Epithelial cell of proximal tubule (primary cell): ENCODE data around the gene PSMD13. TPM values are rescaled to one million over a fixed set of nuclear protein-coding genes. Genes with fewer than 3 reads are reported as not detected.
A peak's percentile ranks its signal among the peaks of the same experiment; 100 is the strongest.

Experiments used
- DNase-seq: peaks from one replicate; pipeline ENCODE4 v3.0.0-alpha.2; 2011; ENCODE audit warnings: low read depth
- H3K4me3 ChIP-seq: 2 replicates; pipeline ENCODE4 v1.5.1; 2011; ENCODE audit warnings: low read depth, mild to moderate bottlenecking, low read length
- total RNA-seq: library from RNA; depleted of rRNA; stranded (reverse); fragments of >200 nt; gene quantifications from 2 replicates; pipeline ENCODE4 v1.2.3, GENCODE V29; 2015
- TF ChIP-seq, protein P1 (sequence below): conservative IDR thresholded peaks from 2 replicates; pipeline ENCODE4 v1.5.1; 2012; ENCODE audit warnings: low read depth, mild to moderate bottlenecking, low read length

PSMD13 gene
- total RNA-seq, 1 donor from 2014 or later, result 222 TPM

DNA sequence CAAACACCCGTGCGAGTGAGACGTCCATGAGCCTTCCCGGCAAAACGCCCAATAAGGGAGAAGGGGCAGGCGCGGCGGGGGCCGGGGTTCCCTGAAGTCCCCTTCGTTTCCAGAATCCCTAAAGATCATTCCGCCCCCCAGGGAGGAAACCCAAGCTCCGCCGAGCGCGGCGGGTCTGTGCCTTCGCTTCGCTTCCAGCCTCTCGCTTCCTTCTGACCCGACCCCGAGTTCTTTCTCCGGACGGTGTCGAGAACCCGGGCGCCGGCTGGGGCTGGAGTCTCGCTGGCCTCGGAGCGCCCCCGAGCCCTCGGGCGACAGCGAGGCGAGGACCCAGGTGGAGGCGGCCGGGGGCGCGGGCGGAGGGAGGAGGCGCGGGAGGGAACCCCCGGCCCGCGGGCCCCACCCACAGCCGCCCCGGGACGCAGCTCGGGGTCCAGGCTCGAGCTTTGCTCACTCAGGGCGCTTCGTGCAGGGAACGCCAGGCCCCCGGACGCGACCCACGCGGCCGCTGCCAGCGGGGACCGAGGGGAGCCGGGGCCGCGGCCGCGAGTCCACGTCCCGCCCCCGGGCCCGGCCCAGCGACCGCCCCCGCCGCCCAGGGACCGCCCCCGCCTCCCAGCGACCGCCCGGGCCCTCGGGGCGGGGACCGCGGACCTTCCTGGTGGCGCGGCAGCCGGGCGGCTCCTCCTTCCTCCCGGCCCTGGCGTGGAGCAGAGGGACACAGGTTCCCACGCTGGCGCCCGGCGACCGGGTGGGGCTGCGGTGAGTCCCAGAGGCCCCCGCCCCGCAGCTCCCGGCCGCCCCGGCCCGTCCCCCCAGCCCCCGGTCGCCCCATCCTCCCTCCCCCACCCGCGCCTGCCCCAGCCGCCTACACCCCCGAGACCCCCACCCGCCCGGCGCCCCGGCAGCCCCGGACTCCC, 52.0 kb downstream of the PSMD13 start, which contains the start of gene PGGHG:
Gene PGGHG (plus strand): TSS at position 649 of the 920 bp plus-strand sequence. CDS start 691 bp downstream, outside the sequence.
- peak within 1 kb of the TSS; percentile 55 for H3K4me3 ChIP-seq
- DNase-seq, result no peak
- TF ChIP-seq, protein P1, sequence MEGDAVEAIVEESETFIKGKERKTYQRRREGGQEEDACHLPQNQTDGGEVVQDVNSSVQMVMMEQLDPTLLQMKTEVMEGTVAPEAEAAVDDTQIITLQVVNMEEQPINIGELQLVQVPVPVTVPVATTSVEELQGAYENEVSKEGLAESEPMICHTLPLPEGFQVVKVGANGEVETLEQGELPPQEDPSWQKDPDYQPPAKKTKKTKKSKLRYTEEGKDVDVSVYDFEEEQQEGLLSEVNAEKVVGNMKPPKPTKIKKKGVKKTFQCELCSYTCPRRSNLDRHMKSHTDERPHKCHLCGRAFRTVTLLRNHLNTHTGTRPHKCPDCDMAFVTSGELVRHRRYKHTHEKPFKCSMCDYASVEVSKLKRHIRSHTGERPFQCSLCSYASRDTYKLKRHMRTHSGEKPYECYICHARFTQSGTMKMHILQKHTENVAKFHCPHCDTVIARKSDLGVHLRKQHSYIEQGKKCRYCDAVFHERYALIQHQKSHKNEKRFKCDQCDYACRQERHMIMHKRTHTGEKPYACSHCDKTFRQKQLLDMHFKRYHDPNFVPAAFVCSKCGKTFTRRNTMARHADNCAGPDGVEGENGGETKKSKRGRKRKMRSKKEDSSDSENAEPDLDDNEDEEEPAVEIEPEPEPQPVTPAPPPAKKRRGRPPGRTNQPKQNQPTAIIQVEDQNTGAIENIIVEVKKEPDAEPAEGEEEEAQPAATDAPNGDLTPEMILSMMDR, result no peak

DNA sequence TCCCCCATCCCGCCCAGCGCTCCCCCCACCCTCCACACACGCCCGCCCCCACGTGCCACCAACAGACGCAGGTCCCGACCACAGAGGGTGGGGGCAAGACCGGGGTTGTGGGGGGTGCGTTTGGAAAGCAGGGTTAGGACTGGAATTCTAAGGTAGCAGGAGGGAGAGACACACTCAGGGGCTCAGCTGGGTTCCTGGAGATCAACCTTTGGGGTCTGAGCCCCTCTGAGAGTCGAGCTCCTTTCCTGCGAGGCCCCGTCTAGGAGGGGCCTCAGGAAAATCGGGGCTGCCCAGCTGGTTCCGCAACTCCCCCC, 52.6 kb downstream of the PSMD13 start:
- peak overlapping the region; percentile 46 for H3K4me3 ChIP-seq
- TF ChIP-seq, protein P1, result no peak
- DNase-seq, result no peak

DNA sequence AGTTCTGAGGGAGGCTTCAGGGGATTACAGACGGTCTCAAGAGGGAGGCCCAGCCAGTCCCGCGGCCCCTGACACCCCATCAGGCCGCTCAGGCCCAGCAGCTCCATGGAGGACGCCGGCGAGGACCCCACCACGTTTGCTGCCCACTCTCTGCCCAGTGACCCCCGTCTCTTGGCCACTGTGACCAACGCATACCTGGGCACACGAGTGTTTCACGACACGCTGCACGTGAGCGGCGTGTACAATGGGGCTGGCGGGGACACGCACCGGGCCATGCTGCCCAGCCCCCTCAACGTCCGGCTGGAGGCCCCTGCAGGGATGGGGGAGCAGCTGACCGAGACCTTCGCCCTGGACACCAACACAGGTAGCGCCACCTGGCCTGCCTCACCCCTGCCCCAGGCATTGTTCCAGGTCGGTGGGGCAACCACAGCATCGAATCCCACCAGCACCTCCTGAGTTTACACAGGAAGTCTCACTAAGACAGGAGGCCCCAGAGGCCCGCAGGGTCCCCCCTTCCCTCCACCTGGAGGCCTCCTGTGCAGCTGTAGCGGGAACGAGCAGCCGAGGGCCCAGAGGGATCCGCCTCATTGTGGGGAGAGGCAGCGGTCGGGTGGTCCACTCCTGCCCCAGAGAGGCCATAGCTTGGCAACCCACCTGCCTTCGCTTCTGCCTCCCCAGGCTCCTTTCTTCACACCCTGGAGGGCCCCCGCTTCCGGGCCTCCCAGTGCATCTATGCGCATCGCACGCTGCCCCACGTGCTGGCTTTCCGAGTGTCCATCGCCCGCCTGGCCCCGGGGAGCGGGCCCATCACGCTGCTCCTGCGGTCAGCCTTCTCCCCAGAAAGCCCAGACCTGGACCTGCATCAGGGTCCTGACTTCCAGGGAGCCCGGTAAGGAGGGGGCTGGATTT, 53.2 kb downstream of the PSMD13 start:
- TF ChIP-seq, protein P1, result no peak
- peak overlapping the region; percentile 46 for H3K4me3 ChIP-seq
- no peak for DNase-seq

DNA sequence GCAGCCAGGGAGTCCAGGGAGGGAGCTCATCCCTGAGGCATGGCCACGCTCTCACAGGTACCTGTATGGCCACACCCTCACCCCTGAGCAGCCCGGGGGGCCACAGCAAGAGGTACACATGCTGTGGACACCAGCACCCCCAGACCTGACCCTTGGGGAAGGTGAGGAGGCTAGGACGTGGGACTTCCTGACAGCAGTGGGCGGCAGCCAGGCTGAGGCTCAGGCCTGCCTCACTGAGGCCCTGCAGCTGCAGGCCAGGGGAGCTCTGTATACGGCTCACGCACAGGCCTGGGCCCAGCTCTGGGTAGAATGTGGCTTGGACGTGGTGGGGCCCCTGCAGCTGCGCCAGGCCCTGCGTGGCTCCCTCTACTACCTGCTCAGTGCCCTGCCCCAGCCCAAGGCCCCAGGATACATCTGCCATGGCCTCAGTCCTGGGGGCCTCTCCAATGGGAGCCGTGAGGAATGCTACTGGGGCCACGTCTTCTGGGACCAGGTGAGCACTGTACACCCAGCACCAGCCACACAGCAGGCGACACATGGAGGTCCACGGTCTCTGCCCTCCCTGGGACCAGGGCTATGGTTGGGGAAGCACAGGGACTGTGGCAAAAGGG, 54.0 kb downstream of the PSMD13 start:
- TF ChIP-seq, protein P1, result no peak

DNA sequence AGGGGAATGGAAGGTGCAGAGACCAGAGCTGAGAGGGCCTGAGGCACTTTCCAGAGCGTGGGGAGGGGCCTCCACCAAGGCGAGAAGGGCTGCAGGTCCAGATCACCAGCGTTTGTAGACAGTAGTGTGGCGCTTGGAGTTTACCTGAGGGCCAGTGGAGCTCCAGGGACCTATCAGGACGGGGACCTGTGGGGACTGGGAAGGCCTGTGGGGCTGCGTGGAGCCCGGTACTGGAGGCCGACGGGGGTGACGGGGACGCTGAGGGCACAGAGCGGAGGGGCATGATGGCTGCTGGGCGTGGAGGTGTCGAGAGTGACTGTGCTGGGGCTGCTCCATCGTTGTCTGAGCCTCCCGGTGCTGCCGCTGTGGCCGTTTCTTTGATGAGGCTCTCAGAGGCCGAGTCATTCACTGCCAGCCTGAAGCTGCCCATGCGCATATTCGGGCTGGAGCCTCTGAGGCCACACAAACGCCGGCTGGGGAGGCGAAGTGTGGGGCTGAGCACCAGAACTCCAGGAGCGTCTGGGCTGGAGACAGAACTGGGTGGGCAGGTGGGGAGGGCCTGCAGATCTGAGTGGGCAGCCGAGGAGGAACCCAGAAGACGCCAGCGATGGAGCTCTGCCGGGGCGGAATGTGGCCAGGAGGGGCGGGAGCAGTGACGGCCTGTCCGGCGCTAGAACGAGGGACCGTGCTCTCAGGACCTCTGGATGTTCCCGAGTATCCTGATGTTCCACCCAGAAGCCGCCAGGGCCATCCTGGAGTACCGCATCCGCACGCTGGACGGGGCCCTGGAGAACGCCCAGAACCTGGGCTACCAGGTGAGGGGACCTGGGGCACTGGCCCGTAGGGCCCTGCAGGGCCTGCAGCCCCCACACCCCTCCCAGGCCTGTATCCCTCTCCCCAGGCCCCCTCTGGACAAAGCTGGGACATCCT, 54.8 kb downstream of the PSMD13 start:
- DNase-seq, result no peak
- TF ChIP-seq, protein P1, result no peak
- H3K4me3 ChIP-seq, result no peak overlapping the region

More for the DNA sequence above, 54.0 kb downstream of the PSMD13 start:
- DNase-seq, result no peak
- H3K4me3 ChIP-seq, result no peak overlapping the region
